Naive thymus-derived CD4-positive, alpha-beta T cell (primary cell): Measurements from ENCODE around the gene CAB39. TPM values are rescaled to one million over a fixed set of nuclear protein-coding genes. Genes with fewer than 3 reads are reported as not detected.

Source experiments
- ATAC-seq: fragments of 150-1000 bp; cut with Tn5 transposase; 2 replicates; pipeline ENCODE4 v1.10.0; 2021; ENCODE audit warnings: mild to moderate bottlenecking, moderate library complexity
- CTCF ChIA-PET: fragments of 350-600 bp; sonication (Branson Sonifier 250); formaldehyde crosslinking; loops from one replicate; lab custom pipeline; 2021; ENCODE audit warnings: antibody characterized with exemption; lab: Charles Lee
- POLR2A ChIA-PET: fragments of 350-600 bp; sonication (Branson Sonifier 250); formaldehyde crosslinking; loops from one replicate; lab custom pipeline; 2021; ENCODE audit warnings: antibody characterized with exemption, inconsistent platforms; lab: Charles Lee
- DNase-seq, 9 donors: peaks; one replicate each; pipeline versions ENCODE4 v3.0.0 to v3.0.0-alpha.2; 2020 to 2022; ENCODE audit warnings: mixed read lengths in 1 of 9
- H3K27ac ChIP-seq: one replicate; pipeline ENCODE4 v1.7.0; 2013; ENCODE audit warnings: mild to moderate bottlenecking, low read depth, low read length, moderate library complexity
- H3K27me3 ChIP-seq, 2 donors: one replicate each; pipeline ENCODE4 v1.7.0; 2013; ENCODE audit warnings: low read length in 2 of 2, mild to moderate bottlenecking in 2 of 2, moderate library complexity in 2 of 2; ENCODE audit not compliant: control insufficient read depth in 2 of 2, insufficient read depth in 2 of 2
- H3K36me3 ChIP-seq, 3 experiments: 1 replicate in 2 of 3; 2 replicates in 1 of 3; pipeline ENCODE4 v1.7.0; 2013; ENCODE audit warnings: low read length in 3 of 3, mild to moderate bottlenecking in 3 of 3, moderate library complexity in 1 of 3; ENCODE audit not compliant: insufficient read depth in 3 of 3, control insufficient read depth in 2 of 3
- H3K4me1 ChIP-seq, 2 donors: one replicate each; pipeline ENCODE4 v1.7.0; 2013; ENCODE audit warnings: low read length in 2 of 2, mild to moderate bottlenecking in 2 of 2, moderate library complexity in 1 of 2; ENCODE audit not compliant: control insufficient read depth in 2 of 2, insufficient read depth in 2 of 2
- H3K4me3 ChIP-seq: 2 replicates; pipeline ENCODE4 v1.7.0; 2013; ENCODE audit warnings: mild to moderate bottlenecking, low read length
- H3K9me3 ChIP-seq, 3 experiments: 1 replicate in 2 of 3; 2 replicates in 1 of 3; pipeline ENCODE4 v1.7.0; 2013; ENCODE audit warnings: low read length in 3 of 3; ENCODE audit not compliant: control insufficient read depth in 2 of 3
- H3K27ac Mint-ChIP-seq, 9 donors: one replicate each; pipeline ENCODE4 v1.8.0; 2020 to 2022; ENCODE audit warnings: mixed read lengths in 9 of 9, mild to moderate bottlenecking in 8 of 9, moderate library complexity in 5 of 9, inconsistent platforms in 2 of 9
- H3K27me3 Mint-ChIP-seq, 5 donors: one replicate each; pipeline ENCODE4 v1.8.0; 2021 to 2022; ENCODE audit warnings: mixed read lengths in 5 of 5, mild to moderate bottlenecking in 1 of 5
- H3K36me3 Mint-ChIP-seq, 5 donors: one replicate each; pipeline ENCODE4 v1.8.0; 2020 to 2022; ENCODE audit warnings: mixed read lengths in 5 of 5, mild to moderate bottlenecking in 3 of 5, inconsistent platforms in 1 of 5
- H3K4me1 Mint-ChIP-seq, 7 donors: one replicate each; pipeline ENCODE4 v1.8.0; 2020 to 2022; ENCODE audit warnings: mixed read lengths in 7 of 7, mild to moderate bottlenecking in 3 of 7, inconsistent platforms in 1 of 7
- H3K4me3 Mint-ChIP-seq, 10 donors: one replicate each; pipeline ENCODE4 v1.8.0; 2020 to 2022; ENCODE audit warnings: mild to moderate bottlenecking in 10 of 10, mixed read lengths in 10 of 10, moderate library complexity in 6 of 10, inconsistent platforms in 2 of 10
- H3K9me3 Mint-ChIP-seq, 11 donors: one replicate each; pipeline ENCODE4 v1.8.0; 2020 to 2022; ENCODE audit warnings: mixed read lengths in 11 of 11, mild to moderate bottlenecking in 4 of 11, inconsistent platforms in 1 of 11, moderate library complexity in 1 of 11
- intact Hi-C, 2 donors: fragments of 100-400 bp; cut with micrococcal nuclease; formaldehyde crosslinking; loops; one replicate each; pipeline ENCODE4 v1.15.1; 2023
- polyA plus RNA-seq, 2 donors: library from polyadenylated mRNA; unstranded; fragments of 300-500 nt; fragmentation: Illumina TruSeq; gene quantifications; one replicate each; pipeline ENCODE4 v1.2.3, GENCODE V29; 2021
- total RNA-seq, 6 experiments: library from RNA in 5 of 6; stranded (reverse) in 5 of 6; gene quantifications; 1 replicate in 5 of 6; 2 replicates in 1 of 6; pipeline ENCODE4 v1.2.3 and lab custom pipeline; 2021 to 2026

The CAB39 gene
- total and polyA plus RNA-seq, 7 experiments from 2014 or later = 71.0 to 186 (median 79.4) TPM

GRCh38 chr2:230798769-230799399 is 86.2 kb downstream of the CAB39 start:
- POLR2A ChIA-PET = interaction anchor here (0.8 to 2.2 kb wide), 5 partner anchors 13 to 389 kb away, joined by 3 to 22 read pairs (median 5); no protein-coding TSS in a partner anchor
- DNase-seq = peak in 7 of 9 donors; percentile 44 to 76 (median 69)
- Histone ChIP-seq H3K4me1 (peaks cover 30 to 41% of the 10 kb centered on the region in 2 donors), H3K27me3 (no peaks in the 10 kb centered on the region), H3K27ac (no peak overlapping the region), H3K36me3 (peaks cover 4 to 27% (median 9%) of the 10 kb centered on the region in 3 experiments), H3K4me3 (no peak overlapping the region), H3K9me3 (no peaks in the 10 kb centered on the region)
- Mint-ChIP-seq H3K9me3 (peaks cover 0 to under 1% (median 0%) of the 10 kb centered on the region in 11 donors), H3K36me3 (peaks cover 17 to 50% (median 36%) of the 10 kb centered on the region in 5 donors), H3K4me1 (peaks cover 6 to 34% (median 26%) of the 10 kb centered on the region in 7 donors), H3K27ac (peak overlapping the region in 4 of 9 donors; percentile 59 to 76 (median 69)), H3K27me3 (no peaks in the 10 kb centered on the region), H3K4me3 (peak overlapping the region in 3 of 10 donors; percentile 8 to 33 (median 15))
- ATAC-seq = peak; percentile 58
- CTCF ChIA-PET = interaction anchor here (0.5 to 2.6 kb wide), 23 partner anchors 10 to 997 kb away, joined by 3 to 14 read pairs (median 4); no protein-coding TSS in a partner anchor
- intact Hi-C loops = loop anchor here (1.0 to 10.0 kb wide), 12 partner anchors 36 to 1004 kb away; partner anchors contain the start of genes SP100 (in 2 of the 2) and CAB39 (in 1 of the 2)

- H3K27ac ChIP-seq = no peak overlapping the region
- H3K4me1 ChIP-seq = no peaks in the 10 kb centered on the region
- ChIA-PET POLR2A (interaction anchor here (0.6 kb wide), 4 partner anchors 8 to 323 kb away, joined by 3 to 6 read pairs (median 4); no protein-coding TSS in a partner anchor), CTCF (interaction anchor here (1.0 kb wide), 1 partner anchor 19 kb away, joined by 3 read pairs; no protein-coding TSS in a partner anchor)
- H3K27ac Mint-ChIP-seq = peak overlapping the region in 7 of 9 donors; percentile 2 to 45 (median 16)
- no peak overlapping the region for H3K4me3 Mint-ChIP-seq
- H3K36me3 Mint-ChIP-seq = peaks cover 10 to 46% (median 28%) of the 10 kb centered on the region in 5 donors
- peaks cover 0 to 2% (median 0%) of the 10 kb centered on the region in 11 donors for H3K9me3 Mint-ChIP-seq
- H3K27me3 ChIP-seq = no peaks in the 10 kb centered on the region
- no peak overlapping the region for H3K4me3 ChIP-seq
- no peak for DNase-seq
- H3K36me3 ChIP-seq = peaks cover 0 to 15% (median 0%) of the 10 kb centered on the region in 3 experiments
- intact Hi-C loops = no loop called here
- peaks cover 0 to 36% (median 6%) of the 10 kb centered on the region in 7 donors for H3K4me1 Mint-ChIP-seq
- H3K27me3 Mint-ChIP-seq = no peaks in the 10 kb centered on the region
- no peaks in the 10 kb centered on the region for H3K9me3 ChIP-seq
- no peak for ATAC-seq
Measured at GRCh38 chr2:230805353-230806017, 92.8 kb downstream of the CAB39 start.

- Mint-ChIP-seq H3K27ac (peak overlapping the region in 8 of 9 donors; percentile 38 to 84 (median 57)), H3K36me3 (peaks cover 12 to 39% (median 21%) of the 10 kb centered on the region in 5 donors), H3K4me3 (no peak overlapping the region), H3K4me1 (peaks cover 0 to 36% (median 4%) of the 10 kb centered on the region in 7 donors), H3K27me3 (no peaks in the 10 kb centered on the region), H3K9me3 (peaks cover 0 to 2% (median 0%) of the 10 kb centered on the region in 11 donors)
- H3K4me1 ChIP-seq = no peaks in the 10 kb centered on the region
- H3K27me3 ChIP-seq = no peaks in the 10 kb centered on the region
- CTCF ChIA-PET = interaction anchor here (0.6 to 0.8 kb wide), 2 partner anchors 64 to 565 kb away, joined by 3 read pairs; no protein-coding TSS in a partner anchor
- intact Hi-C loops = no loop called here
- H3K4me3 ChIP-seq = no peak overlapping the region
- H3K27ac ChIP-seq = no peak overlapping the region
- no peaks in the 10 kb centered on the region for H3K9me3 ChIP-seq
- ATAC-seq (no peak), DNase-seq (no peak)
- peaks cover 8 to 26% (median 11%) of the 10 kb centered on the region in 3 experiments for H3K36me3 ChIP-seq
- POLR2A ChIA-PET = no interaction called here
Measured at GRCh38 chr2:230807729-230808128, 95.1 kb downstream of the CAB39 start.

GRCh38 chr2:230809015-230809414 is 96.4 kb downstream of the CAB39 start:
- no peaks in the 10 kb centered on the region for H3K27me3 ChIP-seq
- H3K36me3 ChIP-seq = peaks cover 9 to 37% (median 11%) of the 10 kb centered on the region in 3 experiments
- DNase-seq (no peak), ATAC-seq (no peak)
- no peak overlapping the region for H3K4me3 Mint-ChIP-seq
- no peak overlapping the region for H3K27ac ChIP-seq
- H3K4me1 Mint-ChIP-seq = peaks cover 4 to 35% (median 10%) of the 10 kb centered on the region in 7 donors
- ChIA-PET CTCF (interaction anchor here (0.8 kb wide), 1 partner anchor 15 kb away, joined by 3 read pairs; no protein-coding TSS in a partner anchor), POLR2A (no interaction called here)
- H3K36me3 Mint-ChIP-seq = peaks cover 7 to 33% (median 17%) of the 10 kb centered on the region in 5 donors
- H3K9me3 ChIP-seq = no peaks in the 10 kb centered on the region
- H3K9me3 Mint-ChIP-seq = peaks cover 0 to 2% (median 0%) of the 10 kb centered on the region in 11 donors
- no peak overlapping the region for H3K4me3 ChIP-seq
- H3K4me1 ChIP-seq = no peaks in the 10 kb centered on the region
- no peaks in the 10 kb centered on the region for H3K27me3 Mint-ChIP-seq
- H3K27ac Mint-ChIP-seq = peak overlapping the region in 4 of 9 donors; percentile 21 to 62 (median 57)
- intact Hi-C loops = no loop called here

- peaks cover 9 to 44% (median 11%) of the 10 kb centered on the region in 3 experiments for H3K36me3 ChIP-seq
- no peaks in the 10 kb centered on the region for H3K9me3 ChIP-seq
- no peaks in the 10 kb centered on the region for H3K27me3 ChIP-seq
- H3K27ac ChIP-seq = no peak overlapping the region
- Mint-ChIP-seq H3K27ac (peak overlapping the region in 3 of 9 donors; percentile 20 to 54 (median 21)), H3K27me3 (no peaks in the 10 kb centered on the region), H3K36me3 (peaks cover 7 to 26% (median 17%) of the 10 kb centered on the region in 5 donors), H3K4me1 (peaks cover 4 to 36% (median 14%) of the 10 kb centered on the region in 7 donors), H3K9me3 (no peaks in the 10 kb centered on the region), H3K4me3 (no peak overlapping the region)
- H3K4me3 ChIP-seq = no peak overlapping the region
- intact Hi-C loops = no loop called here
- POLR2A ChIA-PET = interaction anchor here (0.9 kb wide), 1 partner anchor 74 kb away, joined by 4 read pairs; no protein-coding TSS in a partner anchor
- DNase-seq = no peak
- ATAC-seq = no peak
- CTCF ChIA-PET = interaction anchor here (0.6 to 0.8 kb wide), 2 partner anchors 15 to 193 kb away, joined by 3 read pairs; no protein-coding TSS in a partner anchor
- no peaks in the 10 kb centered on the region for H3K4me1 ChIP-seq
Measured at GRCh38 chr2:230809677-230810251, 97.1 kb downstream of the CAB39 start.

- no peaks in the 10 kb centered on the region for H3K9me3 Mint-ChIP-seq
- intact Hi-C loops = no loop called here
- DNase-seq = no peak
- Histone ChIP-seq H3K27ac (no peak overlapping the region), H3K4me1 (no peaks in the 10 kb centered on the region), H3K4me3 (no peak overlapping the region), H3K36me3 (peaks cover 9 to 58% (median 11%) of the 10 kb centered on the region in 3 experiments), H3K27me3 (no peaks in the 10 kb centered on the region), H3K9me3 (no peaks in the 10 kb centered on the region)
- peaks cover 7 to 22% (median 20%) of the 10 kb centered on the region in 5 donors for H3K36me3 Mint-ChIP-seq
- ChIA-PET CTCF (interaction anchor here (1.8 kb wide), 1 partner anchor 13 kb away, joined by 8 read pairs; no protein-coding TSS in a partner anchor), POLR2A (interaction anchor here (1.6 kb wide), 1 partner anchor 13 kb away, joined by 5 read pairs; no protein-coding TSS in a partner anchor)
- no peak for ATAC-seq
- peak overlapping the region in 7 of 9 donors; percentile 26 to 73 (median 50) for H3K27ac Mint-ChIP-seq
- H3K4me1 Mint-ChIP-seq = peaks cover 4 to 42% (median 19%) of the 10 kb centered on the region in 7 donors
- no peaks in the 10 kb centered on the region for H3K27me3 Mint-ChIP-seq
- H3K4me3 Mint-ChIP-seq = no peak overlapping the region
Measured at GRCh38 chr2:230811508-230811907, 98.9 kb downstream of the CAB39 start.
